Naive thymus-derived CD4-positive, alpha-beta T cell (primary cell): Measurements from ENCODE around the gene NOL4L. TPM values are rescaled to one million over a fixed set of nuclear protein-coding genes. Genes with fewer than 3 reads are reported as not detected.
A peak's percentile ranks its signal among the peaks of the same experiment; 100 is the strongest.

ENCODE experiments used
- ATAC-seq: fragments of 150-1000 bp; cut with Tn5 transposase; 2 replicates; pipeline ENCODE4 v1.10.0; 2021; ENCODE audit warnings: mild to moderate bottlenecking, moderate library complexity
- CTCF ChIA-PET: fragments of 350-600 bp; sonication (Branson Sonifier 250); formaldehyde crosslinking; loops from one replicate; lab custom pipeline; 2021; ENCODE audit warnings: antibody characterized with exemption; lab: Charles Lee
- POLR2A ChIA-PET: fragments of 350-600 bp; sonication (Branson Sonifier 250); formaldehyde crosslinking; loops from one replicate; lab custom pipeline; 2021; ENCODE audit warnings: antibody characterized with exemption, inconsistent platforms; lab: Charles Lee
- DNase-seq, 9 donors: peaks; one replicate each; pipeline versions ENCODE4 v3.0.0 to v3.0.0-alpha.2; 2020 to 2022; ENCODE audit warnings: mixed read lengths in 1 of 9
- H3K27ac ChIP-seq: one replicate; pipeline ENCODE4 v1.7.0; 2013; ENCODE audit warnings: mild to moderate bottlenecking, low read depth, low read length, moderate library complexity
- H3K27me3 ChIP-seq, 2 donors: one replicate each; pipeline ENCODE4 v1.7.0; 2013; ENCODE audit warnings: low read length in 2 of 2, mild to moderate bottlenecking in 2 of 2, moderate library complexity in 2 of 2; ENCODE audit not compliant: control insufficient read depth in 2 of 2, insufficient read depth in 2 of 2
- H3K36me3 ChIP-seq, 3 experiments: 1 replicate in 2 of 3; 2 replicates in 1 of 3; pipeline ENCODE4 v1.7.0; 2013; ENCODE audit warnings: low read length in 3 of 3, mild to moderate bottlenecking in 3 of 3, moderate library complexity in 1 of 3; ENCODE audit not compliant: insufficient read depth in 3 of 3, control insufficient read depth in 2 of 3
- H3K4me1 ChIP-seq, 2 donors: one replicate each; pipeline ENCODE4 v1.7.0; 2013; ENCODE audit warnings: low read length in 2 of 2, mild to moderate bottlenecking in 2 of 2, moderate library complexity in 1 of 2; ENCODE audit not compliant: control insufficient read depth in 2 of 2, insufficient read depth in 2 of 2
- H3K4me3 ChIP-seq: 2 replicates; pipeline ENCODE4 v1.7.0; 2013; ENCODE audit warnings: mild to moderate bottlenecking, low read length
- H3K9me3 ChIP-seq, 3 experiments: 1 replicate in 2 of 3; 2 replicates in 1 of 3; pipeline ENCODE4 v1.7.0; 2013; ENCODE audit warnings: low read length in 3 of 3; ENCODE audit not compliant: control insufficient read depth in 2 of 3
- H3K27ac Mint-ChIP-seq, 9 donors: one replicate each; pipeline ENCODE4 v1.8.0; 2020 to 2022; ENCODE audit warnings: mixed read lengths in 9 of 9, mild to moderate bottlenecking in 8 of 9, moderate library complexity in 5 of 9, inconsistent platforms in 2 of 9
- H3K27me3 Mint-ChIP-seq, 5 donors: one replicate each; pipeline ENCODE4 v1.8.0; 2021 to 2022; ENCODE audit warnings: mixed read lengths in 5 of 5, mild to moderate bottlenecking in 1 of 5
- H3K36me3 Mint-ChIP-seq, 5 donors: one replicate each; pipeline ENCODE4 v1.8.0; 2020 to 2022; ENCODE audit warnings: mixed read lengths in 5 of 5, mild to moderate bottlenecking in 3 of 5, inconsistent platforms in 1 of 5
- H3K4me1 Mint-ChIP-seq, 7 donors: one replicate each; pipeline ENCODE4 v1.8.0; 2020 to 2022; ENCODE audit warnings: mixed read lengths in 7 of 7, mild to moderate bottlenecking in 3 of 7, inconsistent platforms in 1 of 7
- H3K4me3 Mint-ChIP-seq, 10 donors: one replicate each; pipeline ENCODE4 v1.8.0; 2020 to 2022; ENCODE audit warnings: mild to moderate bottlenecking in 10 of 10, mixed read lengths in 10 of 10, moderate library complexity in 6 of 10, inconsistent platforms in 2 of 10
- H3K9me3 Mint-ChIP-seq, 11 donors: one replicate each; pipeline ENCODE4 v1.8.0; 2020 to 2022; ENCODE audit warnings: mixed read lengths in 11 of 11, mild to moderate bottlenecking in 4 of 11, inconsistent platforms in 1 of 11, moderate library complexity in 1 of 11
- intact Hi-C, 2 donors: fragments of 100-400 bp; cut with micrococcal nuclease; formaldehyde crosslinking; loops; one replicate each; pipeline ENCODE4 v1.15.1; 2023
- polyA plus RNA-seq, 2 donors: library from polyadenylated mRNA; unstranded; fragments of 300-500 nt; fragmentation: Illumina TruSeq; gene quantifications; one replicate each; pipeline ENCODE4 v1.2.3, GENCODE V29; 2021
- total RNA-seq, 6 experiments: library from RNA in 5 of 6; stranded (reverse) in 5 of 6; gene quantifications; 1 replicate in 5 of 6; 2 replicates in 1 of 6; pipeline ENCODE4 v1.2.3 and lab custom pipeline; 2021 to 2026

NOL4L gene
- total and polyA plus RNA-seq, 7 experiments from 2014 or later, result 17.3 to 81.9 (median 62.7) TPM

DNA sequence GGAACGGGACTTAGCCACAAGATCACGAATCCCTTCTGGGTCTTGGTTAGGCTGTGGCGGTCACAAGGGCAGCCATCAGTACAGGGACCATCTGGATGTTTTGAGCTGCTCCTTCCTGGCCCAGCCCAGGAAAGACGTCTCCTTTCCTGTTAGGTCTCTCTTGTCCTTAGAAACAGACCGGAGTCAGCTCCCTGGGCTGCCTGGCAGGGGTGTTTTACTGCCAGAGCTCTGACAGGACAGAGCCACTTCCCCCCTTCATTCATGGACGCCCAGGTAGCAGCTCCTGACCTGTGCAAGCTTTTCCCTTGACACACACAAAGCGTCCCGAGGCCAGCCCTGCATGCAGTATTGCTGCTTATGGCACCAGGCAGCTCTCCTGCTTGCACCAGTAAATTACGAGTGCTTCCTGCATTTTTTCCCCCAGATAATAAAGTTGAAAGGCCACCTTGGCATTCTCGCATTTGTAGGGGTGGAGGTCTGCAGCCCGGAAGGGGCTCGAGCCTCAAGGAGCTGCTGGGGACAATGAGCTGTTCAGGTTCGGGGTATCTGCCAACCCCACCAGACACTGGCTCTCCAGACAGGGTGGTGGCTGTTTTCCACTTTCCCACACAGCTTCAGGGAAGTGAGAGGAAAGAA, 87.4 kb downstream of the NOL4L start:
- Histone ChIP-seq H3K36me3 (peaks cover 0 to 27% (median 0%) of the 10 kb centered on the region in 3 experiments), H3K9me3 (no peaks in the 10 kb centered on the region), H3K4me3 (no peak overlapping the region), H3K27ac (peak overlapping the region; percentile 50), H3K4me1 (peaks cover 0 to 6% of the 10 kb centered on the region in 2 donors), H3K27me3 (no peaks in the 10 kb centered on the region)
- H3K36me3 Mint-ChIP-seq, result peaks cover 0 to 30% (median 8%) of the 10 kb centered on the region in 5 donors
- peaks cover 8 to 71% (median 49%) of the 10 kb centered on the region in 7 donors for H3K4me1 Mint-ChIP-seq
- CTCF ChIA-PET, result interaction anchor here (0.5 to 1.6 kb wide), 4 partner anchors 9 to 151 kb away, joined by 3 to 6 read pairs (median 5); no protein-coding TSS in a partner anchor
- intact Hi-C loops, result no loop called here
- H3K9me3 Mint-ChIP-seq, result no peaks in the 10 kb centered on the region
- POLR2A ChIA-PET, result interaction anchor here (1.0 to 5.6 kb wide), 4 partner anchors 11 to 29 kb away, joined by 3 to 29 read pairs (median 4); no protein-coding TSS in a partner anchor
- H3K27ac Mint-ChIP-seq, result peak overlapping the region in 8 of 9 donors; percentile 65 to 88 (median 74)
- no peaks in the 10 kb centered on the region for H3K27me3 Mint-ChIP-seq
- H3K4me3 Mint-ChIP-seq, result no peak overlapping the region
- ATAC-seq (no peak), DNase-seq (no peak)

DNA sequence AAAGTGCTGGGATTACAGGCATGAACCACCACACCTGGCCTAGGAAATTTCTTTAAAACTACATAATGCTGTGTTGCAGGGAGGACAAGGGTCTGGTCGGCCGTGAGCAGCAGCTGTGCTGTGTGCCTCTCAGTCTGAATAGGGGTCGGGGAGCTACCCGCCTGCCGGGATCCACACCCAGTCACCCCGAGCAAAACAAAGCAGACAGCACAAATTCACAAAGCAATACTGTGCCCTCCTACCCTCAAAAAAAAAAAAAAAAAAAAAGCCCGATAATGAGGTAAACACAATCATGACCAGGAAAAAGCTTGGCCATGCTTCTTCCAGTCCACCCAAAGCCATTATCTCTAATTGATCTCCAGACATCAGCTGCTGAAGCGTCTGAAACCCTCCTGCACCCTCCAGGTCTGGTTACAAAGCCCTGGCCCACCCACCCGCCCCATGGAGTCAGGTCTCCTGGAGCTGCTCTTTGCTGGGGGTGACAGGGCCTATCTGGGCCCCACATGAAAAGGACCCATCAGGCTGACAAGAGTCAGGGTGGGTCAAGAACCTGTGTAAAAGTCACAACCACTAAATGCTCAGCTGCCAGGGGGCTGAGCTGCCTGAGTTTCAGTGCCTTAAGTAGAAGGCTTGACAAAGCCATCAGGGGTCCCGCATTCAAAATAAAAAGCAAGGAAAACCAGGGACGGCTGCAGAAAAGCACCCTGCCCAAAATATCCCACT, 88.2 kb downstream of the NOL4L start:
- H3K36me3 ChIP-seq, result peaks cover 0 to 33% (median 0%) of the 10 kb centered on the region in 3 experiments
- no peaks in the 10 kb centered on the region for H3K27me3 ChIP-seq
- DNase-seq (no peak), ATAC-seq (no peak)
- peaks cover 8 to 76% (median 52%) of the 10 kb centered on the region in 7 donors for H3K4me1 Mint-ChIP-seq
- no peak overlapping the region for H3K4me3 Mint-ChIP-seq
- no peak overlapping the region for H3K4me3 ChIP-seq
- no peaks in the 10 kb centered on the region for H3K9me3 ChIP-seq
- H3K9me3 Mint-ChIP-seq, result peaks cover 0 to 2% (median 0%) of the 10 kb centered on the region in 11 donors
- peak overlapping the region; percentile 50 for H3K27ac ChIP-seq
- H3K27ac Mint-ChIP-seq, result peak overlapping the region in 6 of 9 donors; percentile 48 to 87 (median 73)
- intact Hi-C loops, result no loop called here
- ChIA-PET POLR2A (interaction anchor here (0.7 to 5.6 kb wide), 4 partner anchors 10 to 39 kb away, joined by 3 to 29 read pairs (median 4); no protein-coding TSS in a partner anchor), CTCF (interaction anchor here (1.6 kb wide), 2 partner anchors 10 to 12 kb away, joined by 5 read pairs; no protein-coding TSS in a partner anchor)
- no peaks in the 10 kb centered on the region for H3K27me3 Mint-ChIP-seq
- peaks cover 0 to 6% of the 10 kb centered on the region in 2 donors for H3K4me1 ChIP-seq
- H3K36me3 Mint-ChIP-seq, result peaks cover 0 to 36% (median 14%) of the 10 kb centered on the region in 5 donors

DNA sequence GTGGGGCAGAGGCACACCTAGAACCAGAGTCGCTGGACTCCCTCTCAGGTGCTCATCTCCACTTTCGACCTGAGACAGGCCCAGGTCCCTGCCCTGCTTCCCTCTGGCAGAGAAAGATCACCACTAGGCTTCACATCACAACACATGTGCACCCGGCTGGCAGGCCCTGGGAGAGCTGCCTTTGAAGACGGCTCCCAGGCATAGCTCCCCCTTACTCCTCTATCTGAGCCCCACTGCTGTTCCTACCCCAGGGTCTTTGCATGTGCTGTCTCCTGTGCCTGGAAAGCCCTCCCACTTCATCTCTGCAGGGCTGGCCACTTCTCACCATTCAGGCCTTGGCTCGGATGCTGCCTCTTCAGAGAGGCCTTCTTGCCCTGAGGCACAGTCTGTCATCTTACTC, 89.2 kb downstream of the NOL4L start:
- H3K4me1 Mint-ChIP-seq, result peaks cover 8 to 73% (median 49%) of the 10 kb centered on the region in 7 donors

DNA sequence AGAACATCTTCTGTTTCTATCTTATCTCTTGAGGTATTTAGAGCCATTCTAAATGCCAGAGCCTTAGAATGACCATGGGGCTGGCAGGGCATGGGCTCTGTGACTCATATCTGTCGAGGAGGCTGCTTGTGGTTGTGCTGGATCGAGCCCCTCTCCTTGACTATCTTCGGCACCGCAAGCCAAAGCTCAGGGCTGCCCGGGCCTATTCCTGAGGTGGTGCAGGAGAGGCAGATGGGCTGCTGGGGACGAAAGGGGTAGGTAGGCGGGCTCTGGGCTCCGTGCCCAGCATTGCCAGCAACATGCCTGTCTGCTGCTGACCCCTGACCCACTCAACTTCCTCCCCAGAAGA, 89.9 kb downstream of the NOL4L start:
- H3K4me3 Mint-ChIP-seq, result no peak overlapping the region
- no peaks in the 10 kb centered on the region for H3K9me3 ChIP-seq
- intact Hi-C loops, result no loop called here
- POLR2A ChIA-PET, result interaction anchor here (0.9 to 5.6 kb wide), 2 partner anchors 14 to 15 kb away, joined by 3 to 29 read pairs; no protein-coding TSS in a partner anchor
- no peaks in the 10 kb centered on the region for H3K27me3 Mint-ChIP-seq
- peaks cover 0 to 6% of the 10 kb centered on the region in 2 donors for H3K4me1 ChIP-seq
- CTCF ChIA-PET, result interaction anchor here (0.7 to 1.1 kb wide), 2 partner anchors 24 to 283 kb away, joined by 3 read pairs; no protein-coding TSS in a partner anchor
- H3K36me3 Mint-ChIP-seq, result peaks cover 0 to 37% (median 14%) of the 10 kb centered on the region in 5 donors
- H3K4me3 ChIP-seq, result no peak overlapping the region
- peak overlapping the region in 6 of 9 donors; percentile 73 to 88 (median 86) for H3K27ac Mint-ChIP-seq
- no peak overlapping the region for H3K27ac ChIP-seq
- ATAC-seq (no peak), DNase-seq (no peak)
- H3K27me3 ChIP-seq, result no peaks in the 10 kb centered on the region
- peaks cover 0 to 2% (median 0%) of the 10 kb centered on the region in 11 donors for H3K9me3 Mint-ChIP-seq
- peaks cover 0 to 33% (median 0%) of the 10 kb centered on the region in 3 experiments for H3K36me3 ChIP-seq
- H3K4me1 Mint-ChIP-seq, result peaks cover 8 to 75% (median 49%) of the 10 kb centered on the region in 7 donors

More for the DNA sequence above, 89.2 kb downstream of the NOL4L start:
- Histone ChIP-seq H3K4me3 (no peak overlapping the region), H3K36me3 (peaks cover 0 to 33% (median 0%) of the 10 kb centered on the region in 3 experiments), H3K27ac (no peak overlapping the region), H3K4me1 (peaks cover 0 to 6% of the 10 kb centered on the region in 2 donors), H3K9me3 (no peaks in the 10 kb centered on the region), H3K27me3 (no peaks in the 10 kb centered on the region)
- ChIA-PET CTCF (interaction anchor here (0.6 to 1.1 kb wide), 3 partner anchors 11 to 282 kb away, joined by 3 to 4 read pairs (median 3); no protein-coding TSS in a partner anchor), POLR2A (interaction anchor here (0.9 to 5.6 kb wide), 2 partner anchors 13 to 16 kb away, joined by 3 to 29 read pairs; no protein-coding TSS in a partner anchor)
- DNase-seq, result no peak
- no peak overlapping the region for H3K4me3 Mint-ChIP-seq
- H3K36me3 Mint-ChIP-seq, result peaks cover 0 to 35% (median 10%) of the 10 kb centered on the region in 5 donors
- intact Hi-C loops, result no loop called here
- ATAC-seq, result no peak
- H3K27ac Mint-ChIP-seq, result peak overlapping the region in 8 of 9 donors; percentile 73 to 90 (median 86)
- H3K9me3 Mint-ChIP-seq, result peaks cover 0 to 2% (median 0%) of the 10 kb centered on the region in 11 donors
- no peaks in the 10 kb centered on the region for H3K27me3 Mint-ChIP-seq

- no peak for ATAC-seq
- DNase-seq, result no peak
These were observed 90.5 kb downstream of the NOL4L start for GRCh38 chr20:32494483-32495216.

More at GRCh38 chr20:32494483-32495216, 90.5 kb downstream of the NOL4L start:
- peaks cover 0 to 33% (median 0%) of the 10 kb centered on the region in 3 experiments for H3K36me3 ChIP-seq
- H3K27ac Mint-ChIP-seq, result peak overlapping the region in 8 of 9 donors; percentile 73 to 88 (median 82)
- CTCF ChIA-PET, result interaction anchor here (0.7 to 1.1 kb wide), 2 partner anchors 23 to 284 kb away, joined by 3 read pairs; no protein-coding TSS in a partner anchor
- no peaks in the 10 kb centered on the region for H3K27me3 ChIP-seq
- H3K27me3 Mint-ChIP-seq, result no peaks in the 10 kb centered on the region
- no peaks in the 10 kb centered on the region for H3K9me3 ChIP-seq
- peaks cover 0 to 40% (median 14%) of the 10 kb centered on the region in 5 donors for H3K36me3 Mint-ChIP-seq
- no peak overlapping the region for H3K4me3 Mint-ChIP-seq
- POLR2A ChIA-PET, result interaction anchor here (1.0 kb wide), 1 partner anchor 9 kb away, joined by 4 read pairs; no protein-coding TSS in a partner anchor
- intact Hi-C loops, result no loop called here
- peaks cover 0 to 6% of the 10 kb centered on the region in 2 donors for H3K4me1 ChIP-seq
- peaks cover 8 to 74% (median 45%) of the 10 kb centered on the region in 7 donors for H3K4me1 Mint-ChIP-seq
- no peak overlapping the region for H3K4me3 ChIP-seq
- H3K27ac ChIP-seq, result no peak overlapping the region
- H3K9me3 Mint-ChIP-seq, result peaks cover 0 to 2% (median 0%) of the 10 kb centered on the region in 11 donors
